ENCODE data around the gene APOL2.
A peak's percentile ranks its signal among the peaks of the same experiment; 100 is the strongest.
"Not testable (repeated sequence)": the region's sequence is repeated elsewhere in the genome, so short reads cannot be mapped to it uniquely, and the experiment has no call there.

The APOL2 gene

DNA sequence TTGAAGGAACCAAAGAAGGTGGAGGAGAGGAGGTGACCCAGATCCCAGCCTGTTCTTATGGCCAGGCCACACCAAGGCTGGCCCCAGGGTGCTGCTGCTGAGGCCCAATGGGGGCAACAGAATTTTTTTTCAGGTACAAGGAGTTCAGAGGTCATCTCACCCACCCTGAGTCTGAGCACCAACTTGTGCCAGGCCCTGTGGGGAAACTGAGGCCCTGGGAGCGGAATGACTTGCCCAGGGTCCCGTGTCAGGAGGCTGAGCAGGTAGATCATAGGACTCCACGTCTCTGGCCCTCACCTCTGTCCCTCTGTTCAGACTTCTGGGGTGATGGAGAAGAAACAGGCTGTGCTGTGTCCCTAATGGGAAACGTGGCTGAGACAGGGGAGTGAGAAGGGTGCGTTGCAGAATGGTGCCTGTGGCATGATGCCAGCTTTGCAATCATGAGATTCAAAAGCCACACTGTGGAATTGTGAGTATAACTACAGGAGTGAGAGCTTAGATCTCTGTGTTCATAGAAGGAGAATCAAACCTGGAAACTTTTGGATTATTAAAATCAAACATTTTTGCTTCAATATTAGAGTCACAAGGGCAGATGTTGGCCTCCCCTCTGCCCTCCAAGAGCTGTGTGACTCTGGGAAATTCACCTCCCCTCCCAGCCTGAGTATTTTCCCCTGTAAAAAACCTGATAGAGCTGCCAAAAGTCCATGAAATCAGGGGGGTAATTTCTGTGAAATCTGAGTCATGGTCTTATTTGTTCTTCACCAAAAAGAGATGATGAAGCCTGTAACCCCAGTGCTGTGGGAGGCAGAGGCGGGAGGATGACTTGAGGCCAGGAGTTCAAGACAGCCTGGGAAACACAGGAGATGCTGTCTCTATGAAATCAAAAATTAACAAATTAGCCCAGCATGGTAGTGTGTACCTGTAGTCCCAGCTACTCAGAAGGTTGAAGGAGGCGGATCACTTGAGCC lies 14.5 kb upstream of the APOL2 start:
- peaks cover 14% of the 10 kb centered on the region for H3K36me3 Mint-ChIP-seq
- peak overlapping the region; percentile 83 for H3K4me3 Mint-ChIP-seq
- no peak for ATAC-seq
- H3K9me3 Mint-ChIP-seq = no peaks in the 10 kb centered on the region
- H3K27me3 Mint-ChIP-seq = no peaks in the 10 kb centered on the region
- peaks cover 64% of the 10 kb centered on the region for H3K4me1 Mint-ChIP-seq
- H3K27ac Mint-ChIP-seq = peak overlapping the region; percentile 97

DNA sequence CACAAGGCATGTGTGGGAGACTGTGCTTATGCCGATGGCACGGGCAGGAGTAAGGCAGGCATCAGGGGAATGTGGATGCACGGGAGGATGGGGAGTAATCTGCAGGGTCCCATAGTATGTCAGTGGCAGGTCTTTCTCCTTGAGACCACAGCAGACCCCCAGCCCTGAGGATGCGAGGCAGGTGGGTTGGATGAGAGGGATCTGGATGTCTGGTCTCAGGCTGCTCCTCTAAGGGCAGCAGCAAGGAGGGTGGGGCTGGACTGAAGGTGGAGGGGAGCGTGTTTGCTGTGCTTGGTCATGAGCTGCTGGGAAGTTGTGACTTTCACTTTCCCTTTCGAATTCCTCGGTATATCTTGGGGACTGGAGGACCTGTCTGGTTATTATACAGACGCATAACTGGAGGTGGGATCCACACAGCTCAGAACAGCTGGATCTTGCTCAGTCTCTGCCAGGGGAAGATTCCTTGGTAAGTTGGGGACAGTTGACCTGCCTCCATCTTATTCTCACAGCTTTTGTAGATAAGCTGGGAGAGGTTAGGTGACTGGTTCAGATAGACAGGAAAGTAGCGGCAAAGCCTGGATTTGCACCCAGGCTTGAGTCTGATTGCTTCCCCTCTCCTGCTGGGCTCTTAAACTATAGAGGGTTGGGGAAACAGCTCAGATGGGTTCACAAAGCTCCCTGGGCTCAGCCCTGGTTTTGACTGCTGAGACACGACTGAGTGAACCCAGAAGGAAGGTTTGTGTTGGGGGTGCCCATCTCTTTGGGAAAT lies 13.6 kb upstream of the APOL2 start, which contains the start of gene APOL1:
TSS of gene APOL1 (plus strand) at position 380 of the 769 bp plus-strand sequence. CDS start 1,823 bp downstream, outside the sequence.
- Mint-ChIP-seq H3K9me3 (no peaks in the 10 kb centered on the region), H3K4me3 (peak within 1 kb of the TSS; percentile 83), H3K27ac (peak within 1 kb of the TSS; percentile 97), H3K36me3 (peaks cover 5% of the 10 kb centered on the region), H3K4me1 (peaks cover 55% of the 10 kb centered on the region), H3K27me3 (no peaks in the 10 kb centered on the region)
- peak; percentile 92 for ATAC-seq

DNA sequence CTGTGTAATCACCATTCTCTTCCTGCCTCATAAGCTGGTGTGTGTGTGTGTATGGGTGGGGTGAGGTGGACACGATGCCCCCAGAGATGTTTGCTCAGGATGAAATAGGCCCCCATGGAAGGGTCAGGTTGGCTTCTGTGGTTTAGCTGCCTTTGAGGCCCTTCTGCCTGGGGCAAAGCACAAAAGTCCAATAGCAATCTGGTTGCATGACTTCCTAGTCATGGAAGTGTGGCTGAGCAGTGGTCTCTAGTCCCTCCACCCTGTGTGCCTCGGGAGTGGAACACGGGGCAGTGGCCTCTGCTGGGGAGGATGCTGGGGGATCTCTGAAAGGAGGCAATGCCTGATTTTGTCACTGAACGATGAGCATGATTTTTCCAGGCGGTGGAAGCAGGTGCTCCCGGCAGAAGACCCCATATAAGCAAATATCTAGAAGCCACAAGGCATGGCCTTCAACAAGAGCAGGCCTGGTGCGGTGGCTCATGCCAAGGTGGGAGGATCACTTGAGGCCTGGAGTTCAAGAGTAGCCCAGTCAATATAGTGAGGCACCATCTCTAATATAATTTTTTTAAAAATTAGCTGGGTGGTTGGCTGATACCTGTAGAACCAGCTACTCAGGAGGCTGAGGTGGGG lies 12.8 kb upstream of the APOL2 start:
- not testable (repeated sequence) for H3K9me3 Mint-ChIP-seq, H3K27me3 Mint-ChIP-seq, ATAC-seq, H3K36me3 Mint-ChIP-seq
- H3K27ac Mint-ChIP-seq = peak overlapping the region; percentile 97
- H3K4me3 Mint-ChIP-seq = peak overlapping the region; percentile 83
- peaks cover 54% of the 10 kb centered on the region for H3K4me1 Mint-ChIP-seq

DNA sequence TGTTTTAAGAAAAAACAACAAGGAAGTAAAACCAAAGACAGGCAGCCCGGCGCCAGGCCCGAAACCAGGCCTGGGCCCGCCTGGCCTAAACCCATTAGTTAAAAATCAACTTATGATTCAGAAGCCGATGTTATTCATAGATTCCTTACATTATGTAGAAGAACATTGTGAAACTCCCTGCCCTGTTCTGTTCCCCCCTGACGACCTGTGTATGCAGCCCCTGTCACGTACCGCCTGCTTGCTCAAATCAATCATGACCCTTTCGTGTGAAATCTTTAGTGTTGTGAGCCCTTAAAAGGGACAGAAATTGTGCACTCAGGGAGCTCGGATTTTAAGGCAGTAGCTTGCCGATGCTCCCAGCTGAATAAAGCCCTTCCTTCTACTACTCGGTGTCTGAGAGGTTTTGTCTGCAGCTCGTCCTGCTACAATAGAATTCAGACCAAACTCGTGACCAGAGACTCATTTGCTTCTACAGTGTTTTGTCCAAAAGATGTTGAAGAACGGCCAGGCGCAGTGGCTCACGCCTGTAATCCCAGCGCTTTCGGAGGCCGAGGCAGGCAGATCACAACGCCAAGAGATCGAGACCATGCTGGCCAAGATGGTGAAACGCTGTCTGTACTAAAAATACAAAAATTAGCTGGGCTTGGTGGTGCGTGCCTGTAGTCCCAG lies 11.1 kb upstream of the APOL2 start:
- not testable (repeated sequence) for H3K36me3 Mint-ChIP-seq, H3K4me3 Mint-ChIP-seq, H3K27me3 Mint-ChIP-seq, H3K9me3 Mint-ChIP-seq, ATAC-seq
- H3K4me1 Mint-ChIP-seq = peaks cover 44% of the 10 kb centered on the region
- peak overlapping the region; percentile 54 for H3K27ac Mint-ChIP-seq

DNA sequence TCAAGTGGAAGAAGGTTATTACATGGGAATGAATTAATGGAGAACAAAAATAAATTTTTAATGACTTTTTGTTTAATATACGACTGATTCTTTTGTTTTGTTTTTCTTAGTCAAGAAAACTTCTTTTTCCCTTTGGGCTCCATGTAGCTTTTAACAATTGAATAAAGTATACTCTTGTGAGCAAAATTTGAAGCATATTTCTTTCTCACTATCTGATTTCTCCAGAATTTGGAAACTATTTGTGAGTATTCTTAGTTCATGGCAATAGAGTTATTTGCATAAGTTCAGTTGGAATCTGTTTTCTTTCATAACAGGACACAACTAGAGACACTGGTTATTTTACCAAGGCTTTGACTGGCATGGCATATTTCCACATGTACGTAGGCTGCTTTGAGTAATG lies 9.8 kb upstream of the APOL2 start:
- ATAC-seq = no peak

DNA sequence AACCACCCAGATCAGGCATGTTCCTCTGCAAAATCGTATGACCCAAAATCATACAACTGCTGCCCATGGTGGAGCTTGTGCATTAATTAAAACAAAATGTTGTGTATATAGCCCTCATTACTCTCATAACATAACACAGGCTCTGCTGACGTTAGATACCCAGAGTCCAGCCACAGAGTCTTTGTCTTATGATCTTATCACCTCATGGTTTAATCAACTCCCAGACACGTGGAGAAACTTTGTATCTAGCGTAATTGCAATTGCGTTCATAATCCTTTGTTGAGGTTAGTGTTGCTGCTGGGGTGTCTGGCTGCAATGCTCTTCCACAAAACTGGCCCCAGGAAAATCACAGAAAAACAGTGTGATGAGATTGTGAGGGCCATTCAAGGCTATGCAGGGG lies 8.6 kb upstream of the APOL2 start:
- Mint-ChIP-seq H3K27me3 (no peaks in the 10 kb centered on the region), H3K27ac (no peak overlapping the region), H3K9me3 (no peaks in the 10 kb centered on the region), H3K4me3 (no peak overlapping the region), H3K36me3 (no peaks in the 10 kb centered on the region), H3K4me1 (peaks cover 23% of the 10 kb centered on the region)
- no peak for ATAC-seq

More for the DNA sequence above, 9.8 kb upstream of the APOL2 start:
- H3K9me3 Mint-ChIP-seq = no peaks in the 10 kb centered on the region
- no peak overlapping the region for H3K27ac Mint-ChIP-seq
- no peaks in the 10 kb centered on the region for H3K36me3 Mint-ChIP-seq
- no peaks in the 10 kb centered on the region for H3K27me3 Mint-ChIP-seq
- H3K4me1 Mint-ChIP-seq = peaks cover 35% of the 10 kb centered on the region
- no peak overlapping the region for H3K4me3 Mint-ChIP-seq

DNA sequence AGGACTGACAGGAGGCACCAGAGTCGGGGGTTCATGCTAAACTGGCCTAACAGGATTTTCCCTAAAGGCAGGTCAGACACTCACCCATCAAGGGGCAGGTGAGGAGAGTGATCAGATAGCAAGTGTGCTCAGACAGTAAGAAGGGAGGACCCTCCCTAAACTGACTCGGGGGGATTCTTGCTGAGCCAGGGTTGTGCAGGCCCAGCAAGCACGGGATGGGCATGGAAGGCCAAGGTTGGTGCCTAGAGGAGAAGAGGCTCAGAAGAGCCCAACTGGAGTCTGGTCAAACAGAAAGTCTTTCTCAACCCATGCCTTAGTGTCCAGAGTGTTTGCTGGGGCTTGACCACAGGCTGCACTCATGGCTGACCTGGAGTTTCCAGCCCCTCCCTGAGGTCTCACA lies 7.4 kb upstream of the APOL2 start:
- Mint-ChIP-seq H3K4me1 (peaks cover 10% of the 10 kb centered on the region), H3K27me3 (no peaks in the 10 kb centered on the region), H3K4me3 (no peak overlapping the region), H3K9me3 (no peaks in the 10 kb centered on the region), H3K27ac (no peak overlapping the region), H3K36me3 (no peaks in the 10 kb centered on the region)
- ATAC-seq = no peak

DNA sequence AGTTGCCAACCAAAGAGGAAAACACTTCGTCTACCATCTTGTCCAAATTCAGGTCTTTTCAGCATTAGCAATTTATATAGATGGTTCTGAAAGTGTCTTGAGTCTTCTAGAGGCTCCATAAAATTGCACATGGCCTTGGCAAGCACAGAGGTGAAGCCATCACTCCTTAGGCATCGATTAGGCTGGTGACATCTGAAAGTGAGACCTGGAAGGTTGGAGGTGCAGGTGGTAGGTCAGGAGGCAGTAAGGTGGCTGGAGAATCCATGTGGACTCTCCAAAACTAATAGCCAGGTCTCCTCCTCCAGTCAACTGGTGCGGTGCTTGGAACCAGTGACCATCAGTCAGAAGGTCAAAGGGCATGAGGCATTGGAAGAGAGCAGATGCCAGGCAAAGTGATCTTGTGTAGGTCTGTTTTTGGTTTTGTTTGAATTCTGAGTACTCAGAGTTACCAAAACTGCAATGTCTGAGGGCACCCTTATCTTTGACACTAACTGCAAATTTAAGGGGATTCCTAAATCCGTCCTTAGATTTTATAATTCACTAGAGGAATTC lies 6.6 kb upstream of the APOL2 start:
- no peak overlapping the region for H3K4me3 Mint-ChIP-seq
- H3K27me3 Mint-ChIP-seq = no peaks in the 10 kb centered on the region
- H3K4me1 Mint-ChIP-seq = peaks cover 7% of the 10 kb centered on the region
- H3K9me3 Mint-ChIP-seq = no peaks in the 10 kb centered on the region
- H3K36me3 Mint-ChIP-seq = no peaks in the 10 kb centered on the region
- no peak for ATAC-seq
- no peak overlapping the region for H3K27ac Mint-ChIP-seq

DNA sequence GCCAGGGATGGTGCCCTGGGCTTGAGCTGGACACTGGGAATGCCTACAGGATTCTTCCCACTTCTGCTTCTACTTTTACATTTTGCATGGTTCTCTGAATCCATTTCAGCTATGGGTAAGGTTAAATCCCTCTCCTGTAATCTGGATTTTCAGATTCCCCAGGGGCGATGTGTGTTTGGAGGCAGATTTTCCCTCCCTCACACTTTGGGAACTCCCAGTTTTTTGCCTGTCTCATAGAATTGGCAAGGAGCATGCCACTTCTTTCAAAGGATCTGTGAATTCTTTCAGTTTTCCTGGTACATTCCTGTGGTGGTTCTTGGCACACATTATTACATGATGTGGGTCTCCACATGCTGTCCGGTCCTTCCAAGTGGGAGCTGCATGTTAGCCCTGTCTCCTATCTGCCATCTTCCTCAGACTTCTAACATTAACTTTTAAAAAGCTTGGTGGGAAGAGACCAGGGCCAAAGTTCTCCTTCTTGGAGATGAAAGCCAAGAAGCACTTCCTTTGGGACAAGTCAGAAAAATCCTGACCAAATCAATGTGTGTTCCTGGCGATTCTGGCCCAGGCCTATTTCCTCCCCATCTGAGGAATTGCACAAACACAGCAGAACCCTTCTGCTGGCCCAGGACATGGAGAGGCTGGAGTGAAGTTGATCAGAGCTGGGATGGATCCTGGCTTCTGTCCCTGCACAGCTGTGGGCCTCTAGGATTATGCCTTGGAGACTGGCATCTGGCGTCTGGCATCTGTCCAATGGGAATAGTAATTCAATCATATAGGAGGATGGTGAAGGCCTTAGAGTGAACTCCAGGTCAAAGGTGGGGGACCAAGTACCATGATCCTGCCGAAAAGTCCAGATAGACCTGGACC lies 5.4 kb upstream of the APOL2 start:
- no peaks in the 10 kb centered on the region for H3K9me3 Mint-ChIP-seq
- no peak overlapping the region for H3K27ac Mint-ChIP-seq
- no peaks in the 10 kb centered on the region for H3K36me3 Mint-ChIP-seq
- H3K27me3 Mint-ChIP-seq = no peaks in the 10 kb centered on the region
- ATAC-seq = no peak
- no peak overlapping the region for H3K4me3 Mint-ChIP-seq
- H3K4me1 Mint-ChIP-seq = peaks cover 5% of the 10 kb centered on the region

DNA sequence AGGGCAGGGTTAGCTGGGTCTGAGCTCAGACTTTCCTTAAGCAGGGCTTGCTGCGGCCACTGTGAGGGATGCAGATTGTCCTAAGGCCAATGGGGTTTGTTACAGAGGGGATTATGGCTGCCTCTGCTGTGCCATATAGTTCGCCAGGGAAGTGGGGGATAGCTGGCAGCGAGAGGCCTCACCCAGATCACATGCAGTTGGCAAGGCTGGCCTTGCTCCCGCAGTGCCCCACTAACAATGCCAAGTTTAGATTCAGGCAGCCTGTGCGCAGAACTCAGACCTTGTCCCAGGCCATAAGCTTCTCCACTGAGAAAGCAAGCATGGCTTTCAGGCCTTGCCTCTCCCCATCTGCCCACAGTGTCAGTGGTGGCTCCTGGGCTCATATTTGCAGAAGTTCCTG lies 4.7 kb upstream of the APOL2 start:
- H3K27ac Mint-ChIP-seq = no peak overlapping the region
- H3K9me3 Mint-ChIP-seq = no peaks in the 10 kb centered on the region
- H3K27me3 Mint-ChIP-seq = no peaks in the 10 kb centered on the region
- peaks cover 12% of the 10 kb centered on the region for H3K4me1 Mint-ChIP-seq
- ATAC-seq = no peak
- H3K4me3 Mint-ChIP-seq = no peak overlapping the region
- H3K36me3 Mint-ChIP-seq = no peaks in the 10 kb centered on the region

DNA sequence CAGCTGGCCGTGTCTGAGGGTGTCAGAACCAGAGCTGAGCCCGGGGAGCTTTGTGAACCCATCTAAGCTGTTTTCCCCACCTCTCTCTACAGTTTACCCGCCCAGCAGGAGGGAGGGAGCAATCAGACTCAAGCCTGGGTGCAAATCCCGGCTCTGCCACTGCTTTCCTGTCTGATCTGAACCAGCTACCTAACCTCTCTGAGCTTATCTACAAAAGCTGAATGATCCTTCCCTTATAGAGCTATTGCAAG lies 252 bp downstream of the APOL2 start:
- Mint-ChIP-seq H3K4me3 (peak overlapping the region; percentile 93), H3K27me3 (no peaks in the 10 kb centered on the region), H3K36me3 (peaks cover 36% of the 10 kb centered on the region), H3K9me3 (peaks cover 2% of the 10 kb centered on the region), H3K4me1 (peaks cover 59% of the 10 kb centered on the region), H3K27ac (peak overlapping the region; percentile 97)
- ATAC-seq = peak; percentile 37

DNA sequence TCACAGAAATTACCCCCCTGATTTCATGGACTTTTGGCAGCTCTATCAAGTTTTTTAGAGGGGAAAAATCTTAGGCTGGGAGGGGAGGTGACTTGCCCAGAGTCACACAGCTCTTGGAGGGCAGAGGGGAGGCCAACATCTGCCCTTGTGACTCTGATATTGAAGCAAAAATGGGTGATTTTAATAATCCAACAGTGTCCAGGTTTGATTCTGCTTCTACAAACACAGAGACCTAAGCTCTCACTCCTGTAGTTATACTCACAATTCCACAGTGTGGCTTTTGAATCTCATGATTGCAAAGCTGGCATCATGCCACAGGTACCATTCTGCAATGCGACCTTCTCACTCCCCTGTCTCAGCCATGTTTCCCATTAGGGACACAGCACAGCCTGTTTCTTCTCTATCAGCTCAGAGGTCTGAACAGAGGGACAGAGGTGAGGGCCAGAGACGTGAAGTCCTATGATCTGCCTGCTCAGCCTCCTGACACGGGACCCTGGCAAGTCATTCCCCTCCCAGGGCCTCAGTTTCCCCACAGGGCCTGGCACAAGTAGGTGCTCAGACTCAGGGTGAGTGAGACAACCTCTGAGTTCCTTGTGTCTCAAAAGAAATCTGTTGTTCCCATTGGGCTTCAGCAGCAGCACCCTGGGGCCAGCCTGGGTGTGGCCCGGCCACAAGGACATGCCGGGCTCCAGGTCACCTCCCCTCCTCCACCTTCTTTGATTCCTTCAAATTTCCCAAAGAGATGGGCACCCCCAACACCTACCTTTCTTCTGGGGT lies 766 bp downstream of the APOL2 start:
- Mint-ChIP-seq H3K9me3 (peaks cover 2% of the 10 kb centered on the region), H3K27ac (peak overlapping the region; percentile 97), H3K36me3 (peaks cover 40% of the 10 kb centered on the region), H3K27me3 (no peaks in the 10 kb centered on the region), H3K4me3 (peak overlapping the region; percentile 93), H3K4me1 (peaks cover 64% of the 10 kb centered on the region)
- peak; percentile 18 for ATAC-seq

DNA sequence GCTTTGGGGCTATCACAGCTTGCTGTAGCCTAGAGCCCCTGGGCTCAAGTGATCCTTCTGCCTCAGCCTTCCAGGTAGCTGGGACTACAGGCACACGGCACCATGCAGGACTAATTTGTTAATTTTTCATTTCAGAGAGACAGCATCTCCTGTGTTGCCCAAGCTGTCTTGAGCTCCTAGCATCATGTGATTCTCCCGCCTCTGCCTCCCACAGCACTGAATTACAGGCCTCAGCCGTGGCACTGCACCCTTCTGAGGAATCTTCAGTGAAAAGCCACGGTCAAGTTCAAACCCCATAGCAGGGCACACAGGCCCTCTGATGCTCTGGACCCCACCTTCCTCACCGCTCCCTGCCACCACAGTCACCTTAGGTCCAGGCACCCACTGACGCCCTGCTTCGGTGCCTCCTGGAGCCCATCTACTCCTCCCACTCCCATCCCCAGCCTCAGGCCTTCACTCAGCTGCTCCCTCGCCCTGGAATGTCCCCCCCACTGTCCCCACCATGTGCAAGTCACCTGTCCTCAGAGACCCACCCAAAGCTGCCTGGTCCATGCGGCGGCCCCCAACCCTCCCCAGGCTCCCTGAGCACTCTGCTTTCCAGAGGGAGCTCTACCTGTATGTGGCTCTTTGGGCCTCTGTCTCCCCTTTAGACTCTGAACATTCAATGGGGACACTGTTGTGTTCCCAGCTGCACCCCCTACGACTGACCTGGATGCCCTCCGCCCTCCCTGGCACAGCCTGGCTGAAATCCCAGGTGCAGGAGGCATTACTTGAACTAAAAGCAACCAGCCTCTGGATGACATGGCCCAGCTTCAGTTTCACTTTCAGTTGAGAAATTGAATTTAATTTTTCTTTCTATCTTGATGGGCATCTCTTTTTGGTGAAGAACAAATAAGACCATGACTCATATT lies 1.6 kb downstream of the APOL2 start:
- Mint-ChIP-seq H3K27ac (peak overlapping the region; percentile 97), H3K27me3 (no peaks in the 10 kb centered on the region), H3K9me3 (peaks cover 2% of the 10 kb centered on the region), H3K4me1 (peaks cover 73% of the 10 kb centered on the region), H3K4me3 (peak overlapping the region; percentile 93), H3K36me3 (peaks cover 47% of the 10 kb centered on the region)
- no peak for ATAC-seq

Measured in stimulated activated memory B cell treated with anti-CD40 and anti-IgM and Interleukin-4, amounts not matched to agents 10 μg/mL and 1 μg/mL and 100 μg/mL, for 72 hours (primary cell).